HepG2 (cell line): Measurements from ENCODE around the gene AARS1. TPM values are rescaled to one million over a fixed set of nuclear protein-coding genes. Genes with fewer than 3 reads are reported as not detected.

Source experiments
- ATAC-seq: fragments of 200-7000 bp; cut with Tn5 transposase; 3 replicates; pipeline ENCODE4 v1.9.1; 2020; ENCODE audit warnings: mild to moderate bottlenecking, moderate library complexity
- BruUV-seq: library from RNA; stranded (reverse); fragments of 400-500 nt; replicated peaks from 2 replicates; lab custom pipeline; 2021; lab: Mats Ljungman, UMichigan
- CTCF ChIA-PET: fragments of 300-600 bp; formaldehyde crosslinking; extraction: SDS; loops from one replicate; lab custom pipeline; 2021; ENCODE audit warnings: low total read pairs, inconsistent platforms, low intra/inter-chr PET ratio; lab: Yijun Ruan, JAX
- POLR2A ChIA-PET: fragments of 350-600 bp; sonication (Branson Sonifier 250); formaldehyde crosslinking; loops from one replicate; lab custom pipeline; 2020; ENCODE audit warnings: antibody characterized with exemption, inconsistent platforms; lab: Yijun Ruan, JAX
- DNase-seq: peaks from one replicate; pipeline ENCODE4 v3.0.0-alpha.2; 2015; ENCODE audit warnings: low spot score
- FAIRE-seq: peaks from 3 replicates; lab custom pipeline; 2011; peaks lifted over from hg19 to GRCh38; lab: Jason Lieb, UNC
- H2AFZ ChIP-seq: one replicate; pipeline ENCODE4 v1.6.1; 2011; ENCODE audit warnings: low read length, inconsistent platforms
- H3K27ac ChIP-seq: fragments of 300-600 bp; 3 replicates; pipeline ENCODE4 v1.8.0; 2011; ENCODE audit warnings: mixed run types, mild to moderate bottlenecking, mixed read lengths, low read length, inconsistent platforms; ENCODE audit not compliant: insufficient read depth; ENCODE audit errors: extremely low read length
- H3K27me3 ChIP-seq, 2 experiments: fragments of 200-600 bp in 1 of 2; 2 replicates in 1 of 2; 3 replicates in 1 of 2; pipeline versions ENCODE4 v1.6.0 to v1.8.0; 2011; ENCODE audit warnings: low read length in 2 of 2, mild to moderate bottlenecking in 2 of 2, moderate library complexity in 2 of 2, inconsistent platforms in 1 of 2; ENCODE audit not compliant: insufficient read depth in 2 of 2, control insufficient read depth in 1 of 2
- H3K36me3 ChIP-seq, 2 experiments: fragments of 200-600 bp in 1 of 2; replicated peaks in 1 of 2; 2 replicates in 1 of 2; 3 replicates in 1 of 2; pipeline versions ENCODE4 v1.5.1 to v1.8.0; 2011; ENCODE audit warnings: low read length in 2 of 2, inconsistent platforms in 1 of 2; ENCODE audit not compliant: insufficient read depth in 2 of 2, control insufficient read depth in 1 of 2
- H3K4me1 ChIP-seq: 2 replicates; pipeline ENCODE4 v1.5.1; 2012; ENCODE audit warnings: low read length, inconsistent platforms; ENCODE audit not compliant: insufficient read depth
- H3K4me2 ChIP-seq: 2 replicates; pipeline ENCODE4 v1.6.0; 2011; ENCODE audit warnings: low read depth, low read length, inconsistent platforms
- H3K4me3 ChIP-seq, 3 experiments: fragments of 200-600 bp in 1 of 3; sonication (generic), shearing (Covaris generic) in 1 of 3; replicated peaks in 1 of 3; 2 replicates each; pipeline ENCODE4 v1.5.1; 2011 to 2016; ENCODE audit warnings: low read length in 3 of 3, inconsistent platforms in 2 of 3, low read depth in 2 of 3, mild to moderate bottlenecking in 2 of 3, control low read depth in 1 of 3, mixed read lengths in 1 of 3; ENCODE audit not compliant: insufficient read depth in 1 of 3
- H3K79me2 ChIP-seq: one replicate; pipeline ENCODE4 v1.6.1; 2011; ENCODE audit warnings: low read length, inconsistent platforms; ENCODE audit not compliant: insufficient read depth
- H3K9ac ChIP-seq: 2 replicates; pipeline ENCODE4 v1.6.0; 2011; ENCODE audit warnings: mild to moderate bottlenecking, low read depth, low read length, inconsistent platforms; ENCODE audit not compliant: insufficient read depth
- H3K9me3 ChIP-seq: 2 replicates; pipeline ENCODE4 v1.5.1; 2012; ENCODE audit warnings: mild to moderate bottlenecking, low read length
- H4K20me1 ChIP-seq: 2 replicates; pipeline ENCODE4 v1.6.0; 2011; ENCODE audit warnings: inconsistent platforms, mild to moderate bottlenecking, low read length, moderate library complexity; ENCODE audit not compliant: insufficient read depth
- EHMT2 ChIP-seq: fragments of 200-600 bp; sonication (generic); IDR thresholded peaks from 2 replicates; pipeline ENCODE4 v1.7.0; 2017; ENCODE audit warnings: antibody characterized with exemption, low read depth, low read length, borderline replicate concordance
- FLYWCH1 ChIP-seq: sonication (generic); formaldehyde crosslinking; IDR thresholded peaks from 2 replicates; pipeline ENCODE4 v1.8.1; 2023; ENCODE audit warnings: mild to moderate bottlenecking, missing genetic modification reagents
- GTF2F1 ChIP-seq: fragments of 150-350 bp; IDR thresholded peaks from 2 replicates; pipeline ENCODE4 v1.6.1; 2014; ENCODE audit warnings: low read length
- LRRFIP1 ChIP-seq: sonication (generic); formaldehyde crosslinking; conservative IDR thresholded peaks from 2 replicates; pipeline ENCODE4 v1.4.0; 2020; ENCODE audit warnings: missing genetic modification reagents
- MTA1 ChIP-seq: sonication (generic); formaldehyde crosslinking; IDR thresholded peaks from 2 replicates; pipeline ENCODE4 v1.4.0; 2020; ENCODE audit warnings: missing genetic modification reagents, mild to moderate bottlenecking, borderline replicate concordance
- PAX8 ChIP-seq: sonication (generic); formaldehyde crosslinking; IDR thresholded peaks from 2 replicates; pipeline ENCODE4 v1.8.0; 2022; ENCODE audit warnings: mild to moderate bottlenecking, missing genetic modification reagents, borderline replicate concordance
- POGZ ChIP-seq: sonication (generic); formaldehyde crosslinking; IDR thresholded peaks from 2 replicates; pipeline ENCODE4 v1.4.0; 2020; ENCODE audit warnings: mild to moderate bottlenecking, missing genetic modification reagents
- PRPF4 ChIP-seq: fragments of 200-400 bp; formaldehyde crosslinking; IDR thresholded peaks from 2 replicates; pipeline ENCODE4 v1.6.1; 2016; ENCODE audit warnings: low read length, low read depth; ENCODE audit not compliant: poor library complexity, severe bottlenecking
- RARG ChIP-seq: sonication (generic); formaldehyde crosslinking; IDR thresholded peaks from 2 replicates; pipeline ENCODE4 v1.4.0; 2020; ENCODE audit warnings: low read depth, mild to moderate bottlenecking, missing genetic modification reagents
- SP2 ChIP-seq: sonication (generic); formaldehyde crosslinking; IDR thresholded peaks from 2 replicates; pipeline ENCODE4 v1.5.1; 2020; ENCODE audit warnings: mild to moderate bottlenecking, missing genetic modification reagents
- SRF ChIP-seq: IDR thresholded peaks from 2 replicates; pipeline ENCODE4 v1.6.1; 2011; ENCODE audit warnings: mild to moderate bottlenecking, low read depth, low read length, moderate library complexity
- SUZ12 ChIP-seq: fragments of 150-350 bp; IDR thresholded peaks from 2 replicates; pipeline ENCODE4 v1.6.1; 2014; ENCODE audit warnings: low read depth, low read length
- WIZ ChIP-seq: sonication (generic); formaldehyde crosslinking; IDR thresholded peaks from 2 replicates; pipeline ENCODE4 v1.5.1; 2020; ENCODE audit warnings: mild to moderate bottlenecking, missing genetic modification reagents
- ZNF138 ChIP-seq: sonication (generic); formaldehyde crosslinking; IDR thresholded peaks from 2 replicates; pipeline ENCODE4 v1.5.0; 2020; ENCODE audit warnings: mild to moderate bottlenecking, low read depth, missing genetic modification reagents
- ZNF224 ChIP-seq: sonication (generic); formaldehyde crosslinking; IDR thresholded peaks from 2 replicates; pipeline ENCODE4 v1.5.0; 2020; ENCODE audit warnings: mild to moderate bottlenecking, missing genetic modification reagents
- ZNF263 ChIP-seq: sonication (generic); formaldehyde crosslinking; IDR thresholded peaks from 2 replicates; pipeline ENCODE4 v1.4.0; 2020; ENCODE audit warnings: missing genetic modification reagents
- ZNF292 ChIP-seq: sonication (generic); formaldehyde crosslinking; IDR thresholded peaks from 2 replicates; pipeline ENCODE4 v1.8.1; 2022; ENCODE audit warnings: mild to moderate bottlenecking, low read depth, missing genetic modification reagents, borderline replicate concordance
- ZNF335 ChIP-seq: sonication (generic); formaldehyde crosslinking; IDR thresholded peaks from 2 replicates; pipeline ENCODE4 v1.4.0; 2020; ENCODE audit warnings: missing genetic modification reagents
- ZNF354B ChIP-seq: sonication (generic); formaldehyde crosslinking; IDR thresholded peaks from 2 replicates; pipeline ENCODE4 v1.8.0; 2022; ENCODE audit warnings: mild to moderate bottlenecking, missing genetic modification reagents
- ZNF570 ChIP-seq: sonication (generic); formaldehyde crosslinking; IDR thresholded peaks from 2 replicates; pipeline ENCODE4 v1.4.0; 2020; ENCODE audit warnings: mild to moderate bottlenecking, missing genetic modification reagents, borderline replicate concordance
- ZNF772 ChIP-seq: sonication (generic); formaldehyde crosslinking; IDR thresholded peaks from 2 replicates; pipeline ENCODE4 v1.5.0; 2020; ENCODE audit warnings: mild to moderate bottlenecking, missing genetic modification reagents
- WGBS: methylation state at CpG from one replicate; pipeline ENCODE4 v1.1.6; 2017; ENCODE audit warnings: low lambda C conversion rate; 5-methylcytosine and 5-hydroxymethylcytosine counted together
- in situ Hi-C: cut with HindIII; loops from 2 replicates; pipeline ENCODE4 v1.10.0; 2017; ENCODE audit warnings: low pct_unique_long_range_greater_than_20kb; ENCODE audit not compliant: extremely low pct_ligation_motif_present
- intact Hi-C: fragments of 100-400 bp; cut with micrococcal nuclease; formaldehyde crosslinking; loops from one replicate; pipeline ENCODE4 v1.10.0; 2022; ENCODE audit not compliant: unreplicated experiment
- polyA plus RNA-seq, 8 experiments: library from polyadenylated mRNA; depleted of rRNA in 3 of 8; stranded (reverse) in 7 of 8; unstranded in 1 of 8; fragments of >200 nt; fragmentation: Illumina TruSeq in 4 of 8; extraction: Trizol in 4 of 8; gene quantifications; 2 replicates each; pipeline versions ENCODE4 v1.2.1 to v1.2.3, GENCODE V29; 2011 to 2016; ENCODE audit warnings: low read depth in 4 of 8, missing spikeins in 1 of 8, mixed read lengths in 1 of 8; ENCODE audit not compliant: insufficient read depth in 1 of 8
- total RNA-seq, 5 experiments: library from RNA; depleted of rRNA; stranded (reverse); fragments of >200 nt; fragmentation: Illumina TruSeq; extraction: Trizol; gene quantifications; 2 replicates each; pipeline ENCODE4 v1.2.3, GENCODE V29; 2016; ENCODE audit warnings: low read depth in 1 of 5
- TF ChIP-seq, protein P1 (sequence below): sonication (generic); formaldehyde crosslinking; IDR thresholded peaks from 2 replicates; pipeline ENCODE4 v1.4.0; 2020; ENCODE audit warnings: missing genetic modification reagents

AARS1 gene
- total and polyA plus RNA-seq, 2 of the 13 experiments (the other 11 are each of a cell fraction or from before 2014, with no cell fraction given), result 107 to 132 TPM

- POLR2A ChIA-PET, result interaction anchor here (0.7 to 2.5 kb wide), 12 partner anchors 10 to 129 kb away, joined by 3 to 33 read pairs (median 4); partner anchors contain the start of genes AARS1 and DDX19A
- no peaks in the 10 kb centered on the region for H3K9me3 ChIP-seq
- H4K20me1 ChIP-seq, result peaks cover 24% of the 10 kb centered on the region
- intact Hi-C loops, result loop anchor here (5.0 kb wide), 1 partner anchor 99 kb away; no protein-coding TSS in a partner anchor
- no peak within 1 kb of the TSS for H2AFZ ChIP-seq
- 20% methylated on average over 6 of the region's 65 CpGs for WGBS
- peaks cover 19% of the 10 kb centered on the region for H3K79me2 ChIP-seq
- BruUV-seq, result no TSS peak
- H3K4me2 ChIP-seq, result peak within 1 kb of the TSS; percentile 89
- H3K4me1 ChIP-seq, result peaks cover 49% of the 10 kb centered on the region
- DNase-seq (peak; percentile 92), FAIRE-seq (no peak), ATAC-seq (peak; percentile 88)
- peak within 1 kb of the TSS; percentile 69 to 83 (median 81) for H3K4me3 ChIP-seq
- no peaks in the 10 kb centered on the region for H3K27me3 ChIP-seq
- peaks cover 32 to 47% of the 10 kb centered on the region in 2 experiments for H3K36me3 ChIP-seq
- peak within 1 kb of the TSS; percentile 90 for H3K27ac ChIP-seq
- in situ Hi-C loops, result loop anchor here (10.0 kb wide), 1 partner anchor 87 kb away; no protein-coding TSS in a partner anchor
- peak within 1 kb of the TSS; percentile 86 for H3K9ac ChIP-seq
- CTCF ChIA-PET, result interaction anchor here (1.3 kb wide), 1 partner anchor 87 kb away, joined by 4 read pairs; no protein-coding TSS in a partner anchor
- TF ChIP-seq ZNF570 (0 out of 2 replicates have a peak, but pooled peaks have one; percentile 82), SUZ12 (peak; percentile 51; the same call in 1 of the 2 replicates), ZNF772 (CRISPR knock-in tag) (peak; percentile 99), RARG (peak; percentile 91), ZNF224 (CRISPR knock-in tag) (0 out of 2 replicates have a peak, but pooled peaks have one; percentile 8), FLYWCH1 (CRISPR knock-in tag) (no peak), ZNF263 (CRISPR knock-in tag) (peak; percentile 60), POGZ (CRISPR knock-in tag) (peak; percentile 100), LRRFIP1 (peak; percentile 52; the same call in 1 of the 2 replicates), ZNF354B (CRISPR knock-in tag) (peak; percentile 97), GTF2F1 (no peak; the same call in 1 of the 2 replicates), PRPF4 (no peak), SRF (no peak), ZNF292 (no peak), WIZ (CRISPR knock-in tag) (peak; percentile 90), EHMT2 (no peak), ZNF138 (CRISPR knock-in tag) (peak; percentile 85), MTA1 (CRISPR knock-in tag) (peak; percentile 88), PAX8 (no peak), ZNF335 (CRISPR knock-in tag) (peak; percentile 86), SP2 (CRISPR knock-in tag) (peak; percentile 54)
- TF ChIP-seq, protein P1, sequence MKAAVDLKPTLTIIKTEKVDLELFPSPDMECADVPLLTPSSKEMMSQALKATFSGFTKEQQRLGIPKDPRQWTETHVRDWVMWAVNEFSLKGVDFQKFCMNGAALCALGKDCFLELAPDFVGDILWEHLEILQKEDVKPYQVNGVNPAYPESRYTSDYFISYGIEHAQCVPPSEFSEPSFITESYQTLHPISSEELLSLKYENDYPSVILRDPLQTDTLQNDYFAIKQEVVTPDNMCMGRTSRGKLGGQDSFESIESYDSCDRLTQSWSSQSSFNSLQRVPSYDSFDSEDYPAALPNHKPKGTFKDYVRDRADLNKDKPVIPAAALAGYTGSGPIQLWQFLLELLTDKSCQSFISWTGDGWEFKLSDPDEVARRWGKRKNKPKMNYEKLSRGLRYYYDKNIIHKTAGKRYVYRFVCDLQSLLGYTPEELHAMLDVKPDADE (CRISPR knock-in tag), result no peak
Measured at GRCh38 chr16:70251629-70252354, 37.5 kb downstream of the AARS1 start, which contains the start of gene EXOSC6. Gene EXOSC6, minus strand, starts transcription at chr16:70251940. Its CDS starts 40 bp downstream, at chr16:70251900.
